IMR-90 (cell line): ENCODE results near the gene L1TD1. TPM values are rescaled to one million over a fixed set of nuclear protein-coding genes. Genes with fewer than 3 reads are reported as not detected.

ENCODE experiments used
- ATAC-seq: fragments of 200-7000 bp; cut with Tn5 transposase; 2 replicates; pipeline ENCODE4 v1.9.1; 2020; ENCODE audit warnings: low read depth, mild to moderate bottlenecking, moderate library complexity
- BruUV-seq: library from RNA; stranded (reverse); fragments of 400-500 nt; replicated peaks from 2 replicates; lab custom pipeline; 2021; lab: Mats Ljungman, UMichigan
- CTCF ChIA-PET: fragments of 300-600 bp; formaldehyde crosslinking; extraction: SDS; loops from one replicate; lab custom pipeline; 2021; ENCODE audit warnings: antibody characterized with exemption; lab: Yijun Ruan, JAX
- POLR2A ChIA-PET: fragments of 300-600 bp; sonication (Branson Sonifier 250); formaldehyde crosslinking; loops from one replicate; lab custom pipeline; 2022; ENCODE audit warnings: antibody characterized with exemption; ENCODE audit not compliant: unreplicated experiment; lab: Charles Lee
- DNase-seq: peaks from one replicate; pipeline ENCODE4 v3.0.0; 2013
- H2AFZ ChIP-seq: replicated peaks from 2 replicates; pipeline ENCODE3; 2013; ENCODE audit warnings: low read length, mild to moderate bottlenecking; ENCODE audit not compliant: poor library complexity
- H2AK5ac ChIP-seq: 2 replicates; pipeline ENCODE4 v1.6.1; 2013; ENCODE audit warnings: low read depth, low read length, inconsistent platforms
- H2AK9ac ChIP-seq: replicated peaks from 2 replicates; pipeline ENCODE3; 2013; ENCODE audit warnings: mild to moderate bottlenecking, low read depth, low read length, moderate library complexity; ENCODE audit not compliant: poor library complexity
- H2BK120ac ChIP-seq: 2 replicates; pipeline ENCODE4 v1.6.1; 2013; ENCODE audit warnings: low read depth, low read length, inconsistent platforms
- H2BK15ac ChIP-seq: 3 replicates; pipeline ENCODE4 v1.6.1; 2013; ENCODE audit warnings: low read depth, low read length, inconsistent platforms
- H2BK20ac ChIP-seq: 2 replicates; pipeline ENCODE4 v1.6.1; 2013; ENCODE audit warnings: low read depth, mild to moderate bottlenecking, inconsistent platforms, low read length, moderate library complexity
- H2BK5ac ChIP-seq: 2 replicates; pipeline ENCODE4 v1.6.1; 2013; ENCODE audit warnings: mild to moderate bottlenecking, low read depth, low read length, inconsistent platforms; ENCODE audit not compliant: poor library complexity, severe bottlenecking
- H3K14ac ChIP-seq: replicated peaks from 2 replicates; pipeline ENCODE4 v1.6.1; 2013; ENCODE audit warnings: low read depth, low read length, inconsistent platforms
- H3K18ac ChIP-seq: 2 replicates; pipeline ENCODE4 v1.6.1; 2013; ENCODE audit warnings: low read depth, low read length, control low read depth
- H3K23ac ChIP-seq: 2 replicates; pipeline ENCODE4 v1.6.1; 2013; ENCODE audit warnings: low read depth, low read length, inconsistent platforms
- H3K27ac ChIP-seq: 2 replicates; pipeline ENCODE4 v1.5.1; 2013; ENCODE audit warnings: mild to moderate bottlenecking, control low read depth, low read length; ENCODE audit not compliant: insufficient read depth
- H3K27me3 ChIP-seq: 2 replicates; pipeline ENCODE4 v1.6.1; 2013; ENCODE audit warnings: low read length; ENCODE audit not compliant: control insufficient read depth, insufficient read depth
- H3K36me3 ChIP-seq: 2 replicates; pipeline ENCODE4 v1.6.1; 2013; ENCODE audit warnings: low read length, mixed read lengths; ENCODE audit not compliant: control insufficient read depth, insufficient read depth
- H3K4ac ChIP-seq: 2 replicates; pipeline ENCODE4 v1.6.1; 2013; ENCODE audit warnings: low read depth, low read length, inconsistent platforms
- H3K4me1 ChIP-seq: 2 replicates; pipeline ENCODE4 v1.6.1; 2013; ENCODE audit warnings: low read length, mixed read lengths; ENCODE audit not compliant: control insufficient read depth, insufficient read depth
- H3K4me2 ChIP-seq: 2 replicates; pipeline ENCODE4 v1.6.1; 2013; ENCODE audit warnings: low read depth, mild to moderate bottlenecking, control low read depth, low read length, moderate library complexity
- H3K4me3 ChIP-seq: 2 replicates; pipeline ENCODE4 v1.5.1; 2013; ENCODE audit warnings: low read depth, mild to moderate bottlenecking, control low read depth, low read length, moderate library complexity; ENCODE audit not compliant: insufficient read depth
- H3K56ac ChIP-seq: 2 replicates; pipeline ENCODE4 v1.6.1; 2013; ENCODE audit warnings: low read length, inconsistent platforms; ENCODE audit not compliant: insufficient read depth; ENCODE audit errors: extremely low read depth
- H3K79me1 ChIP-seq, 2 experiments: 2 replicates each; pipeline ENCODE4 v1.6.1; 2013; ENCODE audit warnings: low read length in 2 of 2, inconsistent platforms in 1 of 2, low read depth in 1 of 2
- H3K9ac ChIP-seq: 2 replicates; pipeline ENCODE4 v1.6.1; 2013; ENCODE audit warnings: low read depth, low read length, control low read depth
- H3K9me1 ChIP-seq: 2 replicates; pipeline ENCODE4 v1.6.1; 2013; ENCODE audit warnings: low read length, inconsistent platforms; ENCODE audit not compliant: insufficient read depth
- H3K9me3 ChIP-seq: 2 replicates; pipeline ENCODE4 v1.6.1; 2013; ENCODE audit warnings: low read length; ENCODE audit not compliant: control insufficient read depth, insufficient read depth
- H4K20me1 ChIP-seq: 2 replicates; pipeline ENCODE4 v1.6.1; 2013; ENCODE audit warnings: low read length, inconsistent platforms; ENCODE audit not compliant: insufficient read depth
- H4K5ac ChIP-seq: 2 replicates; pipeline ENCODE4 v1.6.1; 2013; ENCODE audit warnings: mild to moderate bottlenecking, low read depth, low read length, control low read depth
- H4K8ac ChIP-seq, 2 experiments: 2 replicates each; pipeline ENCODE4 v1.6.1; 2013; ENCODE audit warnings: low read depth in 2 of 2, low read length in 2 of 2, control low read depth in 1 of 2, inconsistent platforms in 1 of 2
- H4K91ac ChIP-seq: 2 replicates; pipeline ENCODE4 v1.6.1; 2013; ENCODE audit warnings: low read depth, low read length, inconsistent platforms; ENCODE audit not compliant: insufficient read depth
- BHLHE40 ChIP-seq: fragments of 150-350 bp; IDR thresholded peaks from 2 replicates; pipeline ENCODE4 v1.6.1; 2016; ENCODE audit warnings: mild to moderate bottlenecking, low read depth, low read length
- CEBPB ChIP-seq: IDR thresholded peaks from 2 replicates; pipeline ENCODE4 v1.6.1; 2012; ENCODE audit warnings: low read depth, low read length, improper control_type of control experiment
- CHD1 ChIP-seq: IDR thresholded peaks from 2 replicates; pipeline ENCODE4 v1.6.1; 2012; ENCODE audit warnings: low read depth, low read length, improper control_type of control experiment
- FOS ChIP-seq: fragments of 150-350 bp; IDR thresholded peaks from 2 replicates; pipeline ENCODE4 v1.6.1; 2016; ENCODE audit warnings: low read depth, low read length
- MXI1 ChIP-seq: IDR thresholded peaks from 2 replicates; pipeline ENCODE4 v1.6.1; 2012; ENCODE audit warnings: low read depth, mild to moderate bottlenecking, low read length, moderate library complexity, borderline replicate concordance
- POLR2A ChIP-seq: IDR thresholded peaks from 2 replicates; pipeline ENCODE4 v1.6.1; 2012; ENCODE audit warnings: mild to moderate bottlenecking, low read depth, low read length
- WGBS, 2 experiments: methylation state at CpG; one replicate each; pipeline versions ENCODE4 v1.1.5 to v1.1.7; 2013; ENCODE audit warnings: missing lambda C conversion rate in 2 of 2; ENCODE audit not compliant: insufficient read length in 1 of 2; ENCODE audit errors: extremely low coverage in 2 of 2; 5-methylcytosine and 5-hydroxymethylcytosine counted together
- dilution Hi-C: fragments of 300-500 bp; cut with HindIII; formaldehyde crosslinking; loops from one replicate; pipeline ENCODE4 v1.14.3; 2018; ENCODE audit warnings: low sequenced_read_pairs; ENCODE audit not compliant: unreplicated experiment
- in situ Hi-C: fragments of 300-500 bp; cut with MboI; formaldehyde crosslinking; loops from 3 replicates; pipeline ENCODE4 v1.14.3; 2019; ENCODE audit warnings: low sequenced_read_pairs, inconsistent platforms, mixed read lengths
- intact Hi-C: fragments of 100-400 bp; cut with micrococcal nuclease; formaldehyde crosslinking; loops from 2 replicates; pipeline ENCODE4 v1.10.0; 2022
- polyA plus RNA-seq, 3 experiments: library from polyadenylated mRNA; depleted of rRNA; stranded (reverse); fragments of >200 nt; gene quantifications; 2 replicates each; pipeline ENCODE4 v1.2.3, GENCODE V29; 2012; ENCODE audit warnings: low replicate concordance in 1 of 3
- total RNA-seq: library from RNA; depleted of rRNA; stranded (reverse); fragments of >200 nt; gene quantifications from 2 replicates; pipeline ENCODE4 v1.2.3, GENCODE V29; 2012

L1TD1 gene
- total and polyA plus RNA-seq, 2 of the 4 experiments (the other 2 are of a cell fraction), result not detected

DNA sequence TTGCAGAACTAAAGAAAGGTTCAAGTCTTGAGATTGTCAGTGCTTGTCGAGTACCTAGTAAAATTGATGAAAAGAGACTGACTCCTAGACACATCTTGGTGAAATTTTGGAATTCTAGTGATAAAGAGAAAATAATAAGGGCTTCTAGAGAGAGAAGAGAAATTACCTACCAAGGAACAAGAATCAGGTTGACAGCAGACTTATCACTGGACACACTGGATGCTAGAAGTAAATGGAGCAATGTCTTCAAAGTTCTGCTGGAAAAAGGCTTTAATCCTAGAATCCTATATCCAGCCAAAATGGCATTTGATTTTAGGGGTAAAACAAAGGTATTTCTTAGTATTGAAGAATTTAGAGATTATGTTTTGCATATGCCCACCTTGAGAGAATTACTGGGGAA, 16.3 kb downstream of the L1TD1 start:
- Histone ChIP-seq H3K4me1 (no peaks in the 10 kb centered on the region), H2AK5ac (no peak overlapping the region), H2BK120ac (no peak overlapping the region), H3K56ac (no peak overlapping the region), H2BK5ac (no peak overlapping the region), H4K91ac (no peak overlapping the region), H3K9me3 (peaks cover 13% of the 10 kb centered on the region; the same call in 1 of the 2 replicates), H2AK9ac (no peak overlapping the region), H3K27ac (no peak overlapping the region), H3K36me3 (no peaks in the 10 kb centered on the region), H3K4me3 (no peak overlapping the region), H2AFZ (no peak overlapping the region), H2BK15ac (no peak overlapping the region), H3K9ac (no peak overlapping the region), H4K5ac (no peak overlapping the region), H3K14ac (no peak overlapping the region), H3K4ac (no peak overlapping the region), H3K79me1 (no peaks in the 10 kb centered on the region), H3K23ac (no peak overlapping the region), H3K9me1 (no peaks in the 10 kb centered on the region), H3K18ac (no peak overlapping the region), H2BK20ac (no peak overlapping the region), H3K4me2 (no peak overlapping the region), H3K27me3 (no peaks in the 10 kb centered on the region), H4K8ac (no peak overlapping the region), H4K20me1 (no peaks in the 10 kb centered on the region)
- BruUV-seq, result no TSS peak
- dilution Hi-C loops (no loop called here), in situ Hi-C loops (no loop called here), intact Hi-C loops (loop anchor here (2.0 kb wide), 1 partner anchor 62 kb away; no protein-coding TSS in a partner anchor)
- TF ChIP-seq CEBPB (no peak), MXI1 (no peak), CHD1 (no peak), FOS (no peak), POLR2A (no peak), BHLHE40 (no peak)
- DNase-seq (no peak), ATAC-seq (no peak)
- WGBS, 2 experiments, result no CpG with 5 or more reads among the region's 1 CpG
- ChIA-PET CTCF (no interaction called here), POLR2A (no interaction called here)
